ENCODE data around the gene TSPAN31.
"Not testable (repeated sequence)": the region's sequence is repeated elsewhere in the genome, so short reads cannot be mapped to it uniquely, and the experiment has no call there.

Gene TSPAN31

DNA sequence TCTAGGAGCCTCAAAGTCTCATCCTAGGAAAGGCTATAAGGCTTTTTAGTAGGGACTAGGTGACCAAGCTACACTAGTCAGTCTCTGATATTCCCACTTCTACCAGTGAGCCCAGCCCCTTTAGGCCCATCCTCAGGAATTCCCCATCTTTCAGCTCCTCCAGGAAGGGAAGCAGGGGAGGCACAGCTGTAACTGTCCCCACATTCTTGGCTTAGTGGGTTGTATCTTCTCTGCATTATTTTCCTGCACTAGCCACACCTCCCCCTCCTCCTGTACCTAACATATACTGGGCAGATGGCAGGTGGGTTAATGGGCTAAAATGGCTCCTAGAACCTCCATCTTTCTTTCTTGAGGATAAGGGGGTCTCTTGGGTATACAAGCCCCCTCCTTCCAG, 22.5 kb downstream of the TSPAN31 start:
- DNase-seq (ENCODE audit: low spot score) = no peak

DNA sequence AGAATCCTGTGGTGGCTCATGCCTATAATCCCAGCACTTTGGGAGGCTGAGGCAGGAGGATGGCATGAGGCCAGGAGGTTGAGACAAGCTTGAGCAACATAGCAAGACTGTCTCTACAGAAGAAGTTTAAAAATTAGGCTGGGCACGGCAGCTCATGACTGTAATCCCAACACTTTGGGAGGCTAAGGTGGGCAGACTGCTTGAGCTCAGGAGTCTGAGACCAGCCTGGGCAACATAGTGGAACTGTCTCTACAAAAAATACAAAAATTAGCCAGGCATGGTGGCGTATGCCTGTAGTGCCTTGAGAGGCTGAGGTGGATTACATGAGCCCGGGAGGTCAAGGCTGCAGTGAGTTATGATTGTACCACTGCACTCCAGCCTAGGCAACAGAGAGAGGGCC, 23.0 kb downstream of the TSPAN31 start:
- DNase-seq (ENCODE audit: low spot score) = no peak

DNA sequence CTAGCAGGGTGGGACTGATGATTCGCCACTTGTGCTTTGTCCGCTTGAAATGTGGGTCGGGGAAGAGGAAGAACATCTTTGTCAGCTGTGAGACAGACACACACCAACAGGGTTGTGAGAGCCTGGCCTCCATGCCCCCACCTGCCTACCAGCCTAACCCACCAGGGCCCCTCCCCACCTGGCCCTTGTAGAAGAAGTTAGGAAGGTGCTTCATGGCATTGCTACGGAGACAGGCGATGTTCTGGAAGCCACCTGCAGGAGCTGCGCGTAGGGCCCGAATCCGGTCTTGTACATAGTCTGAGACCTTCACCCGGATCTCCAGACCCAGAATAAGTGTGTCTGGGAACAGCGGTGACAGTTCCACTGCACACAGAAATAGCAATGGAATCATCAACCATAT, 24.8 kb downstream of the TSPAN31 start:
- no peak for DNase-seq (ENCODE audit: low spot score)

DNA sequence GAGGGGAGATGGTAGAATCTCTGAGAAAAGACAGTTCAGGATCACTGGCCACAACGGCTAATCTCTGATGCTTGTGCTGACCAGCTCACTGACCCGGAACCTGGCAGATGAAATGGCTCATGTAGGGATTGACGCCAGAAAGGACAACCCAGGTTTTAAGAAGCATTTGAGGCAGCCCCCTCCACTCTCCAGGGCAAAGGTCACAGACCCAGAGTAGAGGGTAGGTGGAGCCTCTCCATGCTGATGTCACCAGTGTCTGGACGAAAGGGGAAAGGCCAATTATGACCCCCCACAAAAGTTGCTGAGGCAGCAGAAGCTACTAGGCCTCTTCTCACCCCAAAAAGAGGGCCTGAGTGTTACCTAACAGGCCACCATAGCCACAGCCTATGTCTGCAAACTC, 25.9 kb downstream of the TSPAN31 start:
- no peak for DNase-seq (ENCODE audit: low spot score)

DNA sequence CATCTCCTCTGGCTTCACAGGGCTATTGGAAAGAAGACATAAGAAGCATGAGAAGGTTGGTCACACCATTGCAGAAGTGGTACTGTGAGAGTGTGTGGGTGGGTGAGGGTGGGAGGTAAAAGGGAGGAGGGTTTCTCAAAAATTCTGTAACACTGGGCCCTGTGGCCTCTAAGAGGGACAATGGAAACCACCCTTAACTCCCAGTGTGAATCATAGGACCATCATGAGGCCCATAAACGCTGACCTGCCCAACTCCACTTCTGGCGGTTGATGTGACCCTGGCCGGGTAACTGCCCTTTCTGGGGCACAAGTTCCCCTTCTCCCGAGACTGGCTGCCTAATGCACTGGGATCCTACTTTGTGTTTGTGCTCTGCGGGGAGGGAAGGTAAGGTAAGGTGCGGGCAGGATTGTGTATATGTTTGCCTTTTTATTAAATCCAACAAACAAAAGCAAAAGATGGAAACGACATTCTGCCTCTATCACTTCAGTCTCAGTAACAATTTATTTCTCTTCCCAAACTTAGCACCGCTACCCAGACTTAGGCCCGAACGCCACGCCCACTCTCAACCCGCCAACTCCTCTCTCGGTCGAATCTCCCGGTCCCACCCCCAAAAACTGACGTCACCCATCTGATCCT, 26.5 kb downstream of the TSPAN31 start:
- DNase-seq (ENCODE audit: low spot score) = peak; percentile 97

DNA sequence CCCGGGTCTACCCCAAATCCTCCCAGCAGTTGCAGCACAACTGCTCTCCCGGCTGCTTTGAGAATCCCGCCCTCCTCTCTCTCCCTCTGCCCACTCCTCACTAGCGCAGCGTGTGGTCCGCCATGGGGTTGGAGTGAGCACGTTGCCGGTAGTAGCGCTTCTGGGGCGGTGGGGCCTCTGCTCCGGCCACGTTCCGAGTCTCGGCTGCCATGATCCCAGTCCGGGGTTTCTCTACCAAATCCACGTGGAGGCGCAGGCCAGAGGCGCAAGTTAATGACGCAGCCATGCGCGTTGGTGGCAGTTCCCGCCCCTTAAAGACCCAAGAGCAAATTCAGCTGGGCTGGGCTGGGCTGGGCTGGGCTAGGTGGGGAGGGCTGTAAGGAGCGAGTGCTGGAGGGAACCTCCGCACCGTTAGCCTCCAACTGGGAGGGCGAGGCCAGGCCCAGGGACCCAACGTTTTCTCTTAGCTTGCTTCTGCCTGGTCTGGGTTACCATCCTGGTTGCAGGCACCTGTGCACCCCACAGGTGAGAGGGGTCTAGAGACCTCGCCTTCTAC, 27.1 kb downstream of the TSPAN31 start, which contains the start of gene METTL1:
METTL1 (minus strand) TSS at position 233 of the 556 bp plus-strand sequence; CDS start at position 211, 22 bp downstream.
- DNase-seq (ENCODE audit: low spot score) = peak; percentile 96

DNA sequence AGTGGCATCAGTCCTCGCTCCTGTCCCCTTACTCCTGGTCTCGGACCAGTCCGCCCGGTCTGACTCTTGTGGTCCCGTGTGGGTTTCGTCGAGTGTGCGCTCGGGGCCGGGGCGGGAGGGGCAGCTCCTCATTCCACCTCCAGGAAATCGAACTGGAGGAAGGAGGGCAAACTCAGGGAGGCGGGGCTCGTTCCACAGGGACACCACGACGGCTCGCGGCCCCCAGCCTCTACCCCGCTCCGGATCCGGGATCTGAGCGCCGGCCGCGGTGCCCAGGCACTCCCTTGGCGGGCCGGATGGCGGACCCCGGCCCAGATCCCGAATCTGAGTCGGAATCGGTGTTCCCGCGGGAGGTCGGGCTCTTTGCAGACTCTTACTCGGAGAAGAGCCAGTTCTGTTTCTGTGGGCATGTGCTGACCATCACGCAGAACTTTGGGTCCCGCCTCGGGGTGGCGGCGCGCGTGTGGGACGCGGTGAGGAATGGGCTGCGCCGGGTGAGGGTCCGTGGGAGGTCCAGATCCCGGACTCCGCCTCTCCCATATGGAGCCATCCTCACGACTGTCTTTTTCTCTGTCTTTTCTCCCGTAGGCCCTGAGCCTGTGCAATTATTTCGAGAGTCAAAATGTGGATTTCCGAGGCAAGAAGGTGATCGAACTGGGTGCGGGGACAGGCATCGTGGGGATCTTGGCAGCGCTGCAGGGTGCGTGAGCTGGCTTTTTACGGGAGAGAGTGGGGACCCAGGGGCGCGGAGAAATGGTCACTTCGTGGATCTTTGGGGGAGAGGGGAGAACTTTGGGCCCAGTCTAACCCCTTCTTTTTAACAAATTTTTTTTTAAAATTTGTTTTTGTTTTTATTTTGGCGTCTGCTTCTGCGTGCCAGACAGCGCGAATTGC, 27.8 kb downstream of the TSPAN31 start, which contains the start of gene EEF1AKMT3:
EEF1AKMT3 (plus strand) TSS at position 186 of the 894 bp plus-strand sequence; CDS start at position 297, 111 bp downstream.
- DNase-seq (ENCODE audit: low spot score) = peak; percentile 71

DNA sequence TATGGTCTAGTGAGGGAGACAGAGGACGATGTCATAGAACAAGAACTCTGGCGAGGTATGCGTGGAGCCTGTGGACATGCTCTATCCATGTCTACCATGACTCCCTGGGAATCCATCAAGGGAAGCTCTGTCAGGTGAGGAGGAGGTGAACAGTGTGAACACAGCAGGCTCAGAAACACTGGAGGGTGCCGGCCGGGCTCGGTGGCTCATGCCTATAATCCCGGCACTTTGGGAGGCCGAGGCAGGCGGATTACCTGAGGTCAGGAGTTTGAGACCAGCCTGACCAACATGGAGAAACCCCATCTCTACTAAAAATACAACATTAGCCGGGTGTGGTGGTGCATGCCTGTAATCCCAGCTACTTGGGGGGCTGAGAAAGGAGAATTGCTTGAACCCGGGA, 29.8 kb downstream of the TSPAN31 start:
- DNase-seq (ENCODE audit: low spot score) = not testable (repeated sequence)

DNA sequence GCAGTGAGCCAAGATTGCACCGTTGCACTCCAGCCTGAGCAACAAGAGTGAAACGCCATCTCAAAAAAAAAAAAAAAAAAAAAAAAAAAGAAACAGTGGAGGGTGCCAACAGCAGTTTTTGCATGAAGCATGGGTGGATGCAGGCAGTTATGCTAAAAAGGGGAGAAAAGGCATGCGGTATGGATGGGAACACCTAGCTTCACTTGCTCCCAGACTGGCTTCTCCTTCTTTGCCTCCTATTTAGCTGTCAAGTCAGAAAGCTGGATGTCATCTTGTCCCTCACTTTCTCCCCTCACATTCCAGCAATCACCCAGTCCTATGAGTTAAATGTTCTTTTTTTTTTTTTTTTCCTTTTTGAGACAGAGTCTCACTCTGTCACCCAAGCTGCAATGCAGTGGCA, 30.2 kb downstream of the TSPAN31 start:
- DNase-seq (ENCODE audit: low spot score) = no peak

DNA sequence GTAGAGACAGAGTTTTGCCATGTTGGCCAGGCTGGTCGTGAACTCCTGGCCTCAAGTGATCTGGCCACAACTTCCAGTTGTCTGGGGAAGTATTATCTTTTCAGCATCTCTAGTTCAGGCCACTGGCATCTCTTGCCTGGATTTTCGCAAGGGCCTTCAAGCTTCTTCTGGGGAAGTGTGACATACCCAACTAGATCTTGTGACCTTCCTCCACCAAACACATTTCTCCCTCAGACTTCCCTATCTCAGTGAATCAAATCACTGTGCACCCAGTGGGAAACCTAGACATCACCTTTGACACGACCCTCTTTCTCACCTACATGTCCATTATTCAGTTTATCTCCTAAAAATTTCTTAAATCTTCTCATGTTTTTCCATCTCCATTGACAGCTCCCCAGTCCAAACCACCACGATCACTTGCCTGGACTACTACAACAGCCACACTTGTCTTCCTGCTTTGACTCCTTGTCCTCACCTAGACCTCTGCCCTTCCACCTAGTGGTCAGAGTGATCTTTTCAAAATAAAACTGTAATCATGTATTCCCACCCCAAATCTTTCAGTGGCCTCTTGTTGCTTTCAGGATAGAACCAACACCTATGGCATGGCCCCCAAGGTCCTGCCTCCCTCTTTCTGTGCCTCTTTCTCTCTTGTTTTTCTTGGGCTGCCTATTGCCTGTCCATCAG, 30.9 kb downstream of the TSPAN31 start:
- DNase-seq (ENCODE audit: low spot score) = no peak

DNA sequence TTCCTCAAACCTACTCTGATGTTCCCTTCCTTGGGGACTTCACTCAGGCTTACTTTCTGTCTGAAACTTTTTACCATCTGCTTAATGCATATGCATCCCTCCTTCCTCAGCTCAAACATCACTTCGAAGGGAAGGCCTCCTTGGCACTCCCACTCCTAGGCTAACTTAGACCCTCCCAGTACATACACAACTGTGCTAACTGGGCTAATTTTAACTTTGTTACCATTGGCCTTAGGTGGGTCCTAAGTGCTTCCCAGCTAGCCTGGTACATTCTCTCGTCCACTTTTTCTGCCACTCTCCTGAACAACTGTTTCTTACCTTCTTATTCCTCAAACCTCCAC, 31.4 kb downstream of the TSPAN31 start:
- no peak for DNase-seq (ENCODE audit: low spot score)

DNA sequence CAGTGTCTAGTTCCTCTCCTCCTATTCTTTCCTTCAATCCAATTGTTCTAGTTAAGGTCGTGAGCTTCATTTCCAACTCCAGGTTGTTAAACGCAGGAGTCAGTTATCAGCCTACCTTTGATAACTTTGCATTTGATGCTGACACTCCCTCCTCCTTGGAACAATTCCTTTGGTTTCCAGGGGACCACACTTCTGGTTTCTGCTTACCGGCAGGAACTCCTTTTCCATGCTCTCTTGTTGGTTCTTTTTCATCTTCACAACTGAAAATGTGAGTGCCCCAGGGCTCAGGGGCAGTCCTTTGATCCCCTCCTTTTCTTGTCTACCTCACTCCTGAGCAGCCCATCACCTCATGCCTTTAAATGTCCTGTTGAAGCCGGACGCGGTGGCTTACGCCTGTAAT, 32.5 kb downstream of the TSPAN31 start:
- DNase-seq (ENCODE audit: low spot score) = no peak

DNA sequence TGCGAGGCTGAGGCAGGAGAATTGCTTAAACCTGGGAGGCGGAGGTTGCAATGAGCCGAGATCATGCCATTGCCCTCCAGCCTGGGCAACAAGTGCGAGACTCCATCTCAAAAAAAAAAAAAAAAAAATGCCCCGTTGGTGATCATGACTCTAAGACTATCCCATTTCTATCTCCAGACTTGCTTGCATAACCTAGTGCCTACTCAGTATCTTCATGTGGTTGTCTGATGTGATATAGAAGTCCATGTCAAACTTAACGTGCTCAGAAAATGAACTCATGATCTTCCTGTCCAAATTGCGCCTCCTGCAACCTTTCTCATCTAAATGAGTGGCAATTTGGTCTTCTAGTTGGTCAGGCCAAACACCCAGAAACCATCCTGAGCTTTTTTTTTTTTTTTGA, 33.1 kb downstream of the TSPAN31 start:
- no peak for DNase-seq (ENCODE audit: low spot score)

DNA sequence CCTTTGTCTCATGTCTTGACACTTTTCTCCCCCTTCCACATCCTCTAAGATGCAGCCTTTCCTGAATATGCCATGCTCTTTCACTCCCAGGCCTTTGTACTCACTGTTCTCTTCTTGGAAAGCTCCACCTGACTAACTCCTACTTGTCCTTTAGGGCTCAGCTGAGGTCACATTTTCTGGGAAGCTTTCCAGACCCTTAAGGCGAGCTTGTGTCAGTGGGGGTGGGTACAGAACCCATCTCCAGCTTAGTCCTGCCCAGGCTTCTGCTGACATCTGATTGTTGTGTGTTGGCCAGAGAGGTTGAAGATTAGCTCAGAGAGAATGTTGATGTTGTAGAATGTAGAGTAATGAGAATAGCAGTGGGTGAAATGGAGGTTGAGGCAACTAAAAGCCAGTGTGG, 34.9 kb downstream of the TSPAN31 start:
- DNase-seq (ENCODE audit: low spot score) = no peak

DNA sequence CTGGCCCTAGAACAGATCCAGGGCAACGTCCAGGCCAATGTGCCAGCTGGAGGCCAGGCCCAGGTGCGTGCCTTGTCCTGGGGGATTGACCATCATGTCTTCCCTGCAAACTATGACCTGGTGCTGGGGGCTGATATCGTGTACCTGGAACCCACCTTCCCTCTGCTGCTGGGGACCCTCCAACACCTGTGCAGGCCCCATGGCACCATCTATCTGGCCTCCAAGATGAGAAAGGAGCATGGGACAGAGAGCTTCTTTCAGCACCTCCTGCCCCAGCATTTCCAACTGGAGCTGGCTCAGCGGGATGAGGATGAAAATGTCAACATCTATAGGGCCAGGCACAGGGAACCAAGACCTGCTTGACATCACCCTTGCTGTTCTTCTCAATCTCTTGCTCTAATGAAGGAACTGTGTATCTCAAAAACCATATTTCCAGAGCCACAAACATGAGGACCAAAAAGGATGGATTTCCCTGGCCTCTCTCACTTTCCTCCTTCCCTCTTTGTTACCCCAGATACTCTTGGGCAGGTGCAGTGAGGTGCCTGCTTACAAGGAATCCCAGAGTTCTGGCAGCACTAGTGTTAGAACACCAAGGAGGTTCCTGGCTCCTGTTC, 35.6 kb downstream of the TSPAN31 start:
- DNase-seq (ENCODE audit: low spot score) = no peak

DNA sequence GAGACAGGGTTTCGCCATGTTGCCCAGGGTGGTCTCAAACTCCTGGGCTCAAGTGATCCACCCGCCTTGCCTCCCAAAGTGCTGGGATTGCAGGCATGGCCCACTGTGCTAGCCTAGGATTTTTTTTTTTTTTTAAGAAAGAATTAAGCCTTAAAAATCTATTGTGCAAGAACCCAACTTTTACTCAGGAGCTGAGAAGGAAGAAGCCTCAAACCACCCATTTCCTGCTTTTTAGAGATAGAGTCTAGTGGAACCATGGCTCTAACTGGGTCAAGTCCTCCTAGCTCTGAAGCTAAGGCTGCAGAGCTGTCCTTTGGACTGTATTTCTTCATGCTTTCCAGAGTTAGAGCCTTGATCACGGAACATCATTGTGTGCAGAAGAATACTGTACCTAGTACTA, 36.4 kb downstream of the TSPAN31 start:
- no peak for DNase-seq (ENCODE audit: low spot score)

DNA sequence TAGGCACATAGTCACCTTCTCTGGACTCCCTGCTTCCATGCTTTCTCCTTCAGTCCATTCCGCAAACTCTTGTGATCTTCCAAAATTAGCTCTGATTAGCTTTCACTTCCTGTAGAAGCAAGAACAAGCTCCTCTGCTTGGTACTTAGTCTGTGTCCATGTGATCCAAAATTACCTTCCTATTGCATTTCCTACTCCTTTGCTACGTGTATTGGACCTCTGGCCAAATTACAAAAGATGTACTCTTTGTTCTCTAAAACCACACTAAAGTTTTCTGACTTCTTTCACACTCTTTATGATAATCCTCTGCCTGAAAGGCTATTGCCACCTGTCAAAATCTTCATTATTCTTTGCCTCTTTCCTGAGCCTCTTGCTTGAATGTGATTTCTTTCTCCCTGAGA, 37.0 kb downstream of the TSPAN31 start:
- DNase-seq (ENCODE audit: low spot score) = no peak

DNA sequence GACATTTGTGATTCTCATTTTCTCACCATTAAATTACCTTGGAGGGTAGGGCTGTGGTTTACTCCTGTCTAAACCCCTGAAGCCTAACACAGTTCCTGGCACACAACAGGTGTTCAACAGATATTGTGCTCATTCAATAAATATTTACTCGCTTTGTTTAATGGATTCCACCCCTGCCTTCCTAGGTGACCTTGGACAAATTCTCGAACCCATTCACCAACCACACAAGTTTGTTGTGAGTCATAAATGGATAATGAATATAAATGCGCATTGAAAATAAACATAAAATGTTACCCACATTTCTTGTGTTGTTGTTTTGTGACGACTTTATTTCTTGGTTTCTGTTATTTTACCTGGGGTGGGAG, 37.4 kb downstream of the TSPAN31 start:
- no peak for DNase-seq (ENCODE audit: low spot score)

DNA sequence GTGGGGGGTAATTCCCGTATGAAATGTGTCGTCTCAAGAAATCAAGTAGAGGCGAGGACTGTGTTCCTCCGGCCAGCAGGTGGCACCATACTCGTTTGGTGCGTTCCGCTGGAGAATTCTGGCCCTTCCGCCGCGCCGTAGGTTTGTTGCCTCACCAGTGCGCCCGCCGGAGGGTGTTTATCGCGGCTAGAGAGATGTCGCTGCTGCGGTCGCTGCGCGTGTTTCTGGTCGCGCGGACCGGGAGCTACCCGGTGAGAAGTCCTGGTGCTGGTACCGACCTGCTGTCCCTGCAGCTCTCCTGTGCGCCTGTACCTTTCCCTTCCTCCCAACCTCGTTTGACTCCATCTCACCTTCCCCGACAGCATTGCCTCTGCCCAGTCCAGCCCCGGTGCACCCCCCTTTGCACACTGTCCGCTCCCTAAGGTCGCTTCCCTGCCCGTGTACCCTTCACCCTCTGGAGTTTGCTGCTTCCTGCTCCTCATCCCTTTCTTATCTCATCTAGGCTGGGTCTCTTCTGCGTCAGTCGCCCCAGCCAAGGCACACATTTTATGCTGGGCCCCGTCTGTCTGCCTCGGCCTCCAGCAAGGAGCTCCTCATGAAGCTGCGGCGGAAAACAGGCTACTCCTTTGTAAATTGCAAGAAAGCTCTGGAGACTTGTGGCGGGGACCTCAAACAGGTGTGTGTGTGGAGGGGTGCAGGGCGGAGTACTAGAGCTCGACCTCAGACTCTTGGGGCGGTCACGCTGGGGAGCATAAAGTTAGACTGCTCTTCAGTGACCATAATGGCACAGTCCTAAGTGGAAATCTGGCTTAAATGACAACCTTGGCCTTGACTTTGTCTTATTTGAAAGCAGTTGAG, 38.0 kb downstream of the TSPAN31 start, which contains the start of gene TSFM:
TSFM (plus strand) TSS at position 180 of the 858 bp plus-strand sequence; CDS start at position 195, 15 bp downstream.
- peak; percentile 79 for DNase-seq (ENCODE audit: low spot score)

DNA sequence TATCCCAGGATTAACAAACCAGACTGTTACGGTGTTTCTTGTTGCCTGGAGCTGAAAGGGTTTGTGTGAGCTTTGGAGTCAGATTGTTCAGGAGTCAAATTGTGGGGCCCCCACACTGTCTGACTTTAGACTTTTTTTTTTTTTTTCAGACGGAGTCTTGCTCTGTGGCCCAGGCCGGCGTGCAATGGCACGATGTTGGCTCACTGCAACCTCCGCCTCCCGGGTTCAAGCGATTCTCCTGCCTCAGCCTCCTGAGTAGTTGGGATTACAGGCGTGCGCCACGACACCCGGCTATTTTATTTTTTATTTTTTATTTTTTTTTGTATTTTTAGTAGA, 38.6 kb downstream of the TSPAN31 start:
- no peak for DNase-seq (ENCODE audit: low spot score)

DNA sequence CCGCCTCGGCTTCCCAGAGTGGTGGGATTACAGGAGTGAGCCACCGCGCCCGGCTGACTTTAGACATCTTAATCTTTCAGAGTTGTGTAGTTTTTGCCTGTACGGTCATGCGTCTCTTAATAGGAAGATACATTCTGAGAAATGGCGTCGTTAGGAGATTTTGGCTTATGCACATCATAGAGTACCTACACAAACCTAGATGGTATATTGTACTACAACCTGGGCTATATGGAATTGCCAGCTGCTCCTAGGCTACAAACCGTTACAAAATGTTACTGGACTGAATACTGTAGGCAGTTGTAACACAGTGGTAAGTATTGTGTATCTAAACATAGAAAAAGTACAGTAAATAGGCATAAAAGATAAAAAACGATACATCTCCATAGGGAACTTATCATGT, 39.0 kb downstream of the TSPAN31 start:
- no peak for DNase-seq (ENCODE audit: low spot score)
